ENCODE measurements around the gene AIFM1. TPM values are rescaled to one million over a fixed set of nuclear protein-coding genes. Genes with fewer than 3 reads are reported as not detected.
A peak's percentile ranks its signal among the peaks of the same experiment; 100 is the strongest.

The AIFM1 gene
- total RNA-seq, 1 donor from 2014 or later: 47.7 TPM

DNA sequence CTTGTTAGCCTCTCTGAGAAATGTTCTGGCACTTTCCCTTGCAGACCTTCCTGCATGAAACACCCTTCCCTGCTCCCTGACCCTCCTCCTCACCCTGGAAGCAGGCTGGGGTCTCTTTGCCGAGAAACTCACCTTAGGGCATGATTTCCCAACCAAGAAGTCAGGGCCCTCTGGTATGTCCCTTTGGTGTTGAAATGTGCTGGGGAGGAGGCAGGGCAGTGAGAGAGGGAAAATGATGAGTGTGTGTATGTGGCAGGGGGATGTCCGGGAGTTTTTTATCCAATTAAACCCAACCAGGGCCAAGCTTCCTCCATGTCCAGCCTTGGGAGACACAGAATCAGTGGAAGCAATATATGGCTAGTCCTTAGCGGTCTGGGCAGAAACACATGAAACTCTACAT is 60.4 kb downstream of the AIFM1 start:
- H3K79me2 ChIP-seq (ENCODE audit: low read depth): no peaks in the 10 kb centered on the region
- H3K9me3 Mint-ChIP-seq: no peaks in the 10 kb centered on the region
- TF ChIP-seq, protein P1, sequence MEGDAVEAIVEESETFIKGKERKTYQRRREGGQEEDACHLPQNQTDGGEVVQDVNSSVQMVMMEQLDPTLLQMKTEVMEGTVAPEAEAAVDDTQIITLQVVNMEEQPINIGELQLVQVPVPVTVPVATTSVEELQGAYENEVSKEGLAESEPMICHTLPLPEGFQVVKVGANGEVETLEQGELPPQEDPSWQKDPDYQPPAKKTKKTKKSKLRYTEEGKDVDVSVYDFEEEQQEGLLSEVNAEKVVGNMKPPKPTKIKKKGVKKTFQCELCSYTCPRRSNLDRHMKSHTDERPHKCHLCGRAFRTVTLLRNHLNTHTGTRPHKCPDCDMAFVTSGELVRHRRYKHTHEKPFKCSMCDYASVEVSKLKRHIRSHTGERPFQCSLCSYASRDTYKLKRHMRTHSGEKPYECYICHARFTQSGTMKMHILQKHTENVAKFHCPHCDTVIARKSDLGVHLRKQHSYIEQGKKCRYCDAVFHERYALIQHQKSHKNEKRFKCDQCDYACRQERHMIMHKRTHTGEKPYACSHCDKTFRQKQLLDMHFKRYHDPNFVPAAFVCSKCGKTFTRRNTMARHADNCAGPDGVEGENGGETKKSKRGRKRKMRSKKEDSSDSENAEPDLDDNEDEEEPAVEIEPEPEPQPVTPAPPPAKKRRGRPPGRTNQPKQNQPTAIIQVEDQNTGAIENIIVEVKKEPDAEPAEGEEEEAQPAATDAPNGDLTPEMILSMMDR (IDR thresholded peaks at IDR 0.05): no peak
- TF ChIP-seq EZH2 (IDR thresholded peaks at IDR 0.05) (no peak), EZH2phosphoT487 (IDR thresholded peaks at IDR 0.05) (no peak)

DNA sequence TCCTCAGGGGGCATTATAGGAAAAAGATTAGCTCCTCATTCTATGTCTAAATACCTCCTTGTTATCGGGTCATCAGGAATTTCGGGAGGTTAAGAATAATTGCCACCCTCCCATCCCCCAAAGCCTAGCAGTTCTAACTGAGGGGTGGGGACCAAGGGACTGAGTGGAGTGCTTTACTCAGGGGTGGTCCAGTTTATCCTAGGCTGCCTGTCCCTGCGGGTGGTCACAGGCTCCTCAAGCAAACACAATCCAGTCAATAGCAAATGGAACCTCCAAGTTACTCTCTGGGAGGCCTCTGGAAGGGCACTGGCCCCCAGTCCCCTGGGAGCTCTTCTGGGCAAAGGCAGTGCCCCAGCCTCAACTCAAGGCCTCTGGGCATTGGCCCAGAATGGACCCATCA is 62.0 kb downstream of the AIFM1 start:
- peaks cover 2% of the 10 kb centered on the region for H3K36me3 Mint-ChIP-seq
- H3K9me3 Mint-ChIP-seq: no peaks in the 10 kb centered on the region
- H3K27me3 Mint-ChIP-seq (ENCODE audit: insufficient read depth, low read depth): peaks cover 25% of the 10 kb centered on the region
- Histone ChIP-seq H3K4me3 (no peak overlapping the region), H3K4me2 (peak overlapping the region; percentile 31), H3K27ac (no peak overlapping the region), H3F3A (ENCODE audit: low read depth) (no peaks in the 10 kb centered on the region), H2AFZ (replicated peaks) (no peak overlapping the region), H3K9me3 (ENCODE audit: low read depth) (no peaks in the 10 kb centered on the region), H3K79me2 (ENCODE audit: low read depth) (no peaks in the 10 kb centered on the region), H4K20me1 (ENCODE audit: low read depth) (no peaks in the 10 kb centered on the region), H3K9ac (no peak overlapping the region), H3K27me3 (peaks cover 11% of the 10 kb centered on the region), H3K4me1 (peaks cover 5% of the 10 kb centered on the region), H3K36me3 (no peaks in the 10 kb centered on the region)
- H3K4me3 Mint-ChIP-seq: no peak overlapping the region
- peaks cover 40% of the 10 kb centered on the region for H3K4me1 Mint-ChIP-seq
- no peak overlapping the region for H3K27ac Mint-ChIP-seq
- TF ChIP-seq, protein P1 (IDR thresholded peaks at IDR 0.05): no peak
- TF ChIP-seq EZH2phosphoT487 (IDR thresholded peaks at IDR 0.05) (no peak), EZH2 (IDR thresholded peaks at IDR 0.05) (no peak)
- DNase-seq (ENCODE audit: low spot score): peak; percentile 70

More for the DNA sequence above, 60.4 kb downstream of the AIFM1 start:
- Histone ChIP-seq H3K27me3 (peaks cover 27% of the 10 kb centered on the region), H3K27ac (no peak overlapping the region), H3K4me2 (no peak overlapping the region), H4K20me1 (ENCODE audit: low read depth) (no peaks in the 10 kb centered on the region), H3F3A (ENCODE audit: low read depth) (no peaks in the 10 kb centered on the region), H3K36me3 (no peaks in the 10 kb centered on the region), H3K9ac (no peak overlapping the region), H3K4me3 (no peak overlapping the region), H3K9me3 (ENCODE audit: low read depth) (no peaks in the 10 kb centered on the region), H2AFZ (replicated peaks) (no peak overlapping the region), H3K4me1 (peaks cover 5% of the 10 kb centered on the region)
- no peak overlapping the region for H3K27ac Mint-ChIP-seq
- peak overlapping the region; percentile 19 for H3K4me3 Mint-ChIP-seq
- peaks cover 2% of the 10 kb centered on the region for H3K36me3 Mint-ChIP-seq
- peaks cover 48% of the 10 kb centered on the region for H3K4me1 Mint-ChIP-seq
- peaks cover 29% of the 10 kb centered on the region for H3K27me3 Mint-ChIP-seq (ENCODE audit: insufficient read depth, low read depth)
- no peak for DNase-seq (ENCODE audit: low spot score)

DNA sequence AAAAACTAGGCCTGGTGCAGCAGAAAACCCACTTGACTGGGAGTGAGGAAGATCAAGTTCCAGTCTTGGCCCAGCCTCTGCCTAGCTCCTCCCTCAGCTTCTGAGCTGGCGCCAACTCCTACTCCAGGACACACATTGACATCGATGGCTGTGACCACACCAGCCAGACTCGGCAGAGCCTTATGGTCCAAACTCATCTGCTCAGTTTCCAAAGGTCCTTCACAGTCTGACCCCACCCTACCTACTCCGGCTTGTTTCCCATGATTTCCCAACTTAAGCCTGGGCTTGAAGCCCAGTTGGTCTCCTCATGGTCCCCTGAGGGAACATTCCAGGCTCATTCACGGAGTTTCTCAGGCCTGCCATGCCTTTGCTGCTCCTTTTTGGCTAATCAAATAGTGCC is 65.5 kb downstream of the AIFM1 start:
- TF ChIP-seq, protein P1 (IDR thresholded peaks at IDR 0.05): no peak
- TF ChIP-seq EZH2 (IDR thresholded peaks at IDR 0.05): no peak
- TF ChIP-seq EZH2phosphoT487 (IDR thresholded peaks at IDR 0.05): no peak
- H3K4me3 ChIP-seq: no peak overlapping the region
- no peak overlapping the region for H2AFZ ChIP-seq (replicated peaks)
- Mint-ChIP-seq H3K4me1 (peaks cover 12% of the 10 kb centered on the region), H3K27ac (no peak overlapping the region), H3K9me3 (no peaks in the 10 kb centered on the region), H3K36me3 (peaks cover 2% of the 10 kb centered on the region), H3K4me3 (no peak overlapping the region), H3K27me3 (ENCODE audit: insufficient read depth, low read depth) (peaks cover 10% of the 10 kb centered on the region)
- H3K9ac ChIP-seq: no peak overlapping the region
- no peaks in the 10 kb centered on the region for H3K79me2 ChIP-seq (ENCODE audit: low read depth)
- H3K36me3 ChIP-seq: no peaks in the 10 kb centered on the region
- DNase-seq (ENCODE audit: low spot score): no peak
- H3K4me2 ChIP-seq: no peak overlapping the region
- H3F3A ChIP-seq (ENCODE audit: low read depth): no peaks in the 10 kb centered on the region
- H3K27me3 ChIP-seq: no peaks in the 10 kb centered on the region
- no peaks in the 10 kb centered on the region for H3K9me3 ChIP-seq (ENCODE audit: low read depth)
- no peak overlapping the region for H3K27ac ChIP-seq
- H4K20me1 ChIP-seq (ENCODE audit: low read depth): no peaks in the 10 kb centered on the region
- H3K4me1 ChIP-seq: peaks cover 5% of the 10 kb centered on the region
